Activated CD4-positive, CD25-positive, alpha-beta regulatory T cell (primary cell): Measurements from ENCODE around the gene UCKL1.
"Not testable (repeated sequence)": the region's sequence is repeated elsewhere in the genome, so short reads cannot be mapped to it uniquely, and the experiment has no call there.

Experiments
- DNase-seq, 4 experiments: peaks; one replicate each; lab custom pipeline; 2025; lab: John Stamatoyannopoulos, UW

The UCKL1 gene

DNA sequence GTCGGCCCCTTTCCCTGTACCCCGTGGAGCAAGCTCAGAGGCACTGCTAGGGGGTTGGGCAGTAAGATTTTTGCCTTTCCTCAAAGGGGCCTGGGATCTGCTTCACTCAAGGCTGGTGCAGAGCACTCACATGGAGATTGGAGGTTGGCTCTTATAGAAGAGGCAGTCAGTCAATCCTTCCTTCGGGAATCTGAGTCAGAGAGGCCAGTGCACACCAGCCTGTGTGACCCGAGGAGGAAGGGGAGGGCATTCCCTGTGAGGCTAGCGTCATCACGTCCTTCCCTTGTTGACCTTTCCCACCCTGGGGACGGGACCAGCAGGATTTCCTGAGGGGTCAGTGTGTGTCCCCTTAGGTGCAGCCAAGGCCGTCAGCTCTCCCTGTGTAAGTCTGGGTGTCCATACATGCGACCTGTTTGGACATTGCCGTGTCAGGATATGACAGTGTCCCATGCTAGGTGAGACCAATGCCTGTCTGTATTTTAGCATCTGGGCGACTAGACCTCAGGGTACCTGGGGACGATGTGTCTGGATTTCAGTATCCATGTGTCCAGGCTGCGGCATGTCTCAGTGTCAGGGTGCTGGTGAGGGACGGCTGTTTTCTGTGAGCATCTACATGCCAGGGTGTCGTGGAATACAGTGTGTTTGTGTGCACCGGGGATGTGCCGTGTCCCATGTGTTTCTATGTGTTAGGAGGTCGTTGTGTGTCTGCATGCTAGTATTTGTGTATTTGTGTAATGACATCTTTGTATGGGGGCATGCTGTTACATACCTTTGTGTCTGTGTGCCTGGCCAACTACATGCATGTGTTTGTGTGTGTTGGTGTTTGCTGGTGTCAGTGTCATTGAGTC lies 16.3 kb upstream of the UCKL1 start:
- no peak for DNase-seq

DNA sequence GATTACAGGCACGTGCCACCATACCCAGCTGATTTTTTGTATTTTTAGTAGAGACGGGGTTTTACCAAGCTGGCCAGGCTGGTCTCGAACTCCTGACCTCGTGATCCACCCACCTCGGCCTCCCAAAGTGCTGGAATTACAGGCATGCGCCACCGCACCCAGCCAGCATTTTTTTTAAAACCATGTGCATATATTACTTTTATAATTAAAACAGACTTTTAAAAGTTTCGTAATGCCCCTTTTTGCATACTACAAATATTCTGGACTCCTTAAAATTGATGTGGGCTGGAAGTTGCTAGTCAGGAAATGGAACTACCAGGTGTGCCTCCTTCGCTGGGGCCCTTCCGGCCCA lies 15.7 kb upstream of the UCKL1 start:
- not testable (repeated sequence) for DNase-seq

DNA sequence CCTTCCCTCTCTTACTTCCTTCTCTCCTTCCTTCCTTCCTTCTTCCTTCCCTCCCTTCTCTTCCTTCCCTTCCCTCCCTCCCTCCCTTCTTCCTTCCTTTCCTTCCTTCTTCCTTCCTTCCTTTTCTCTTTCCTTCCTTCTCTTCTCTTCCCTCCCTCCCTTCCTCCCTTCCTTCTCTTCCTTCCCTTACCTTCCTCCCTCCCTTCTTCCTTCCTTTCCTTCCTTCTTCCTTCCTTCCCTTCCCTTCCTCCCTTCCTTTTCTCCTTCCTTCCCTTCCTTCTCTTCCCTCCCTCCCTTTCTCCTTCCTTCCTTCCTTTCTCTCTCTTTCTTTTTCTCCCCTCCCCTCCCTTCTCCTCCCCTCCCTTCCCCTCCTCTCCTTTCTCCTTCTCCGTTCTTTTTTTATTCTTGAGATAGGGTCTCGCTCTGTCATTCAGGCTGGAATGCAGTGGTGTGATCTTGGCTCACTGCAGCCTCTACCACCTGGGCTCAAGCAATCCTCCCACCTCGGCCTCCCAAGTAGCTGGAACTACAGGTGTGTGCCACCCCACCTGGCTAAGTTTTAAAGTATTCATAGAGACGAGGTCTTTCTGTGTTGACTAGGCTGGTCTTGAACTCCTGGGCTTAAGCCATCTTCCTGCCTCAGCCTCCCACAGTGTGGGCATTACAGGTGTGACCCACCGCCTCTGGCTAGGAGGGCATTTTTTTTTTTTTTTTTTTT lies 14.7 kb upstream of the UCKL1 start:
- no peak for DNase-seq

DNA sequence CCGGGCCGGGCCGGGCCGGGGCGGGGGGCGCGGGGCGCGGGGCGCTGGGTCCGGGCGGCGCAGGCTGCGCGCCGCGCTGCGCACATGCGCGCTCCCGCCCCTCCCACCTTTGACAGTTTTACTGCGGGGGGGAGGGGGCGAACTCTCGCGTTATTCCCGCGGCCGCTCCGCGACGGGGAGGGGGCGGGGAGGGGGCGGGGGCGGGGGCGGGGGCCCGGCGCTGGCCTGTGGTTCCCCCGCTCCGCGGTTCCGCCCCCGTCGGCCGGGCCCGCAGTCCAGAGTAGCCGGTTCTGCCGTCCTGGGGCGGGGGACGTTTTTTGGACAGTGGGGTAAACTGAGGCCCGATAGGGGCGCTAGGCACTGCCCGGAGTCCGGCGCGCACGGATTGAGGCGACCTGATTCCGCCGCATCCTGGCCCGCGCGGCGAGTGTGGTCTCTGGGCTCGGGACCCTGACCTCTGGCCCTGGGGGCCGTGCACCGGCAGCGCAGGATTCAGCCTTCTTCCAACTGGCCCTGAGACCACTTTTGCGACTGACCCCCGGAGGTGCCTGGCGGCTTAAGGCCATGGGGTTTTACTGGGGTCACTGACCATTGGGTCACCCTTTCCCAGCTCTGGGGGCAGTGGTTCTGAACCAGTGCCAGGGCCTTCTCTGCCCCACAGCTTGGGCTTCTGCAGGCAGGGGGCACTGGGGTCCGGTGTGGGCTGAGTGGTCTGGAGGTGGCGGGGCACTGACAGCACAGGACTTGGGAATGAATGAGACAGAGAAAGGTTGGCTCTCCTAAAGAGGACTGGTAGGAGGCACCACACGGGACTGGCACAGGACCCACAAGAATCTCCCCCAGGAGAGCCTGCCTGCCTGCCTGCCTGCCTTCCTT lies 13.9 kb upstream of the UCKL1 start, which contains the start of gene ZNF512B:
Gene ZNF512B (minus strand): TSS at position 93 of the 876 bp plus-strand sequence. CDS start 1,980 bp downstream, outside the sequence.
- peak in 2 of 4 experiments; percentile 29 to 35 for DNase-seq

DNA sequence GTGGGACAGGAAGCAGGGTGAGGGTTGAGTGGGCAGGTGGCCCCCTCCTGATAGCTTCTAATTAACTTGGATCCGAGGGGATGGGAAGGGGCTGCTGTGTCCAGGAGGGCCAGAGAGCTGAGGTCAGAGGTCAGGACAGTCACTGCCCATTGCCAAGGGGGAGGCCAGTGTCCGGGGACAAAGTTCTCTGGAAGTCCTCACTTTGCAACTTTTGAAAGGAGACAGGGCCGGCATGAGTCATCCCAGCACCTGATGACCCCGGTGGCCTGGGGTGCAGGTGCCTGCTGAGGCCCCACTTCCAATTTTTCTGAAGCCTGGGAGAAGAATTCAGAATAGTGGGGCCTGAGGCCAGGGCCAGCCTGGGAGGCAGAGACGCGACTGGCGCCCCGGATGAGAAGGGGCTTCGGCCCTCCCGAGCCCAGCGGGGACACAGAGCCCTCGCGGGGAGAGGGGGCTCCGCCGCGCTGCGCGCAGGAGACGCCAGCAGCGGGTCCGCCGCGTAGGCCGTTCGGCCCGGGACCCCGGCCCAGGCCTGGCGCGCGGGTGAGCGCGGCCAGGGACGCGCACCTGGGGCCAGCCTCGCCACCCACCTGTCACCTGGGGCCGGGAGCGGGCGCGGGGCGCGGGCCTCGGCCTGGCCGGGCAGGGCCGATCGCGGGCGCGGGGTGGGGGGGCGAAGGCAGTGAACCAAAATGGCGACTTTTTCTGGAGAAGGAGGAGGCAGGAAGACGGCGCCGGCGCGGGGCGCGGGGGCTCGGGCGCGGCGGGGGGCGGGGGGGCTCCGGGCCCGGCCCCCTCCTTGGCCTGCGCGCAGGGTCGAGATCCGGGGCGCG lies 12.9 kb upstream of the UCKL1 start:
- DNase-seq: peak in 1 of 4 experiments; percentile 28

DNA sequence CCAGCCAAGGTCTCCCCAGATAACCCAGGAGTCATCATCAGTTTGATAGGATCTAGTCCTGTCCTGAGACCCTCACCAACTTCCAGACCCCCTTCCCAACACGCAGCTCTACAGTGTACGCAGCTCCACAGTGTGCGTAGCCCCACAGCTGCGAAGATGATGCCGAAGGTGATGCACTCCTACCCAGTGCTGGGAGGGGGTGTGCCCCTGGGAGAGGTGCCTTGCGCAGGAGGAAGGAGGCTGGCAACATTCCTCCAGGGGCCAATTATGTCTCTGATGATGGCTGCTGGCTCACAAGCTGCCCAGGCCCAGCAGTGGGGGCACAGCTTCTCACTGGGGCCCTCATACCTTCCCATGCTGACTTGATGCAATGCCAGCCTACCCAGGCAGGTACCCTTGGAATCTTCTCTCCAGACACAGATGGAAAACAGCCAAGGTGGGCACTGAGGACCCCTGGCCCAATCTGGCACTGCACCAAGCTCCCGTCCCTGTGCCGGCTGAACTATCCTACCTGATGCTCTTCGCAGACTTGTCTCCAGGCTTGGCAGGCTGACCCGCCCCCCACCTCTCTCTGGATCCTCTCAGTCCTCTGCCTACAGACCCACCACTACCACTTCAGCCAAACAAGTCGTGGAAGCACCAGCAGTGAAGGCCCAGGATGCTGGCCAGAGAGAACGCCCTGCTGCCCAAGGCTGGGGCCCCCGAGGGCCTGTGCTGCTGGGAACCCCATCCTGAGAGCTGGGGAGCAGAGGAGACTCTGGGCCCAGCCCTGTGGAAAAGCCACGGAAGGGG lies 12.1 kb upstream of the UCKL1 start:
- DNase-seq: no peak

DNA sequence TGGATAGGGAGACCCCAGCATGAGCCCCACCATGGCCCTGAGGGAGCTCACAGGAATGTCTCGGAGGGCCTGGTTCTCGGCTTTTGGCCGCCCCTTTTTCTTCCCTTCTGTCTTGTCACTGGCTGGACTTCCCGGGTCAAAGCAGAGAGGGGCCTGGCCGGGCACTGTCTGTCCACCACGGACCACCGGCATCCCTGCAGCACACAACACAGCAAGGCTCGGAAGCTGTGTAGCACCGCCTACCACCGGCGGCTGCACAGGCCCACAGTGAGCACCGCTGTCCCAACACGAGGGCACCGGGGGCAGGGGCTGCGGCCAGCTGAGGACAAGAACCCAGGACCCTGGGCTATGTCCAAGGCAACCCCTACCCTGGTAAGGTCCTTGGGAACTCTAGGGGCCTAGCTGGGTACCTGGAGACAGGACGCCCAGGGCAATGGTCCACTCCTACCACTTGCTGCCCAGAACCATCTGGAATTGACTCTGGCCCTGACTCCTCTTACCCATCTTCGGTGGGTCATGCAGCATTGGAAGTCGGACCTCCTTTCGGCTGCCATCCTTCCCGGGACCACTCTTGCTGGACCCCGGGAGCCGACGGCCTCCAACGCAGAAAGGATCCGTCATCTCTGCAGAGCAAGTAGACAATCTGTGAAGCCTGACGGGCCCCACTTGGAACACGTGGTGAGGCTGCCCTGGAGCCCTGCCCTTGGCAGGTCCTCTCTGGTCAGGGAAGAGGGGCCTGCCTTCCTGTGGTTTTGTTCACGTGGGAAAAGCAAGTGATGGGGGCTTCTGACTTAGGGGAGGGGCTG lies 11.3 kb upstream of the UCKL1 start:
- DNase-seq: no peak

DNA sequence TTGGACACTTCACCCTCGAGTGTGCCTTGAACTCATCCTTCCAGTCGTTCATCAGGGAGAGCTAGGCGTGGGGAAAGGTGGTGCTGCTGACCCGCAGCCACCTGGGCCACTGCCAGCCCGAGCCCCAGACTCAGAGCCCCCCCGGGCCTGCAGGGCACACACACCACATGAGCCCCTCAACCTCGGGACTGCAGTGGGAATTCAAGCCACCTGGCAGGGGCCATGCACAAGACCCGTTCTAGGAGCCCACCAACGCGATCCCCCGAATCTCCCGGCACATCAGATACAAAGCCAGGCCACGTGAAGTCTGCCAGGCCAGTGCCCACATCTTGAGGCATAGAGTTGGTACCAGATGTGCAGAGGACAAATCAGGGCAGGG lies 10.7 kb upstream of the UCKL1 start:
- no peak for DNase-seq

DNA sequence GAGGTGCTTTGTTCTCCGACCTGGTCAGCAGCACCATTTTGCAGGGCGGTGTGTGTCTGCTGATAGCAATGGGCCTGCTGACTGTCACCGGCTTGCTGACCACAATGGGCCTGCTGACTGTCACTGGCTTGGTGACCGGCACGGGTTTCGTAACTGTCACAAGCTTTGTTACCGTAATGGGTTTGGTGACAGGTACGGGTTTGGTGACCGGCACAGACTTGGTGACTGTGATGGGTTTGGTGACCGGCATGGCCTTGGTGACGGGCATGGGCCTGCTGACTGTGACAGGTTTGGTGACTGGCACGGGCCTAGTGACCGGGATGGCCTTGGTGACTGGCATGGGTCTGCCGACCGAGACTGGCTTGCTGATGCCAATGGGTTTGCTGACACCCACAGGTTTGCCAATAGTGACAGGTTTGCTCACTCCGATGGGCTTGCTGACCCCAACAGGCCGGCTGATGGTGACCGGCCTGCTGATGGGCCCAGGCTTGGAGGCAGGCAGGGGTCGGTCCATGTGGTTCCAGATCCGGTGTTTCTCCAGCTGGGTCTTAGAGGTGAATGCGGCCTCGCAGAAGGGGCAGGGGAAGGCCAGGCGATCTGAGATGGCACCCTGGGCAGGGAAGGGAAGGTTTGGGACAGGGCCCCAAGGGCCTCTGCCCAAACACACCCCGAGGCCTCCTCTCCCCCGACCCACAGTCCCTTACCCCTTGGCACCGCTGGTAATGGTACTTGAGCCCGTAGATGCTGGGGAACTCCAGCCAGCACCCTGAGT lies 10.1 kb upstream of the UCKL1 start:
- DNase-seq: no peak

DNA sequence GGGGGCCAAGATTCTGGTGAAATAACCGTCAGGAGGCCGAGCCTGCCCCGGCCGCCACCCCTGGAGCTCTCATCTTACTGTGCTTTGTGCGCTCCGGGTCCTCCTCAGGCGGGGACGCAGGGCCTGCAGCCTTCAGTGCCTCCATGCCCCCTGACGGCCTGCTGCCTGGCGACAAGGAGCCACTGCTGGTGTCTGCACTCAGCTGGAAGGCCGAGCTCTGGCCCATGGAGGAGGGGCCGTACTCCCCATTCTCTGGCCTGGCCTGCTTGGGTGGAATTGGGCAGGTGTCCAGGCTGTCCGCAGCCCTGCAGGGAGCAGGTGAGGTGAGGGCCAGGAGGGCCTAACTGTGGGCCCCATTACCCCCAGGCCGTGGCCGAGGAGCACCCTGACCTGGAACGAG lies 8.2 kb upstream of the UCKL1 start:
- no peak for DNase-seq

DNA sequence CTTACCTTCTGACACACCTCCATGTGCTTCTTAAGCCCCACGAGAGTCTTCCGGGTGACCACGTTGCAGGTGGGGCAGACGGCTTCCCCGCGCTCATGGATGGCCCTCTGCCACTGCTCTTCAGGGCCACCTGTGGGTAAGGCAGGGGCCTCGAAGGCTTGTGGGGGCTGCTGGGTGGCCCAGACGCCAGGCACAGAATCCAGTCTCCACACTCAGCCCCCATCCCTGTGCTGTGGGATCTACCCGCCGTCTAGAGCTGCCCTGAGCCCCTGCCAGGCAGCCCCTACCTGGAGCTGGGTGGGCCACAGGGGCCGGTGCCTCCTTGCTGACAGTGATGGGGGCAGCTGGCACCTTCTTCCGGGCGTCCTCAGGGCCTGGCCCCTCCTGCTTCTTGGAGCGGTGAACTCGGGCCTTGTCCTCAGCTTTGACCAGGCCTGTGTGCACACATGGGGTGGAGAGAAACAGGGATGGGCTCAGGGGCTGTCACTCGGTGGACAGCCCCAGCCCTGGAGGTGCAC lies 7.6 kb upstream of the UCKL1 start:
- no peak for DNase-seq

DNA sequence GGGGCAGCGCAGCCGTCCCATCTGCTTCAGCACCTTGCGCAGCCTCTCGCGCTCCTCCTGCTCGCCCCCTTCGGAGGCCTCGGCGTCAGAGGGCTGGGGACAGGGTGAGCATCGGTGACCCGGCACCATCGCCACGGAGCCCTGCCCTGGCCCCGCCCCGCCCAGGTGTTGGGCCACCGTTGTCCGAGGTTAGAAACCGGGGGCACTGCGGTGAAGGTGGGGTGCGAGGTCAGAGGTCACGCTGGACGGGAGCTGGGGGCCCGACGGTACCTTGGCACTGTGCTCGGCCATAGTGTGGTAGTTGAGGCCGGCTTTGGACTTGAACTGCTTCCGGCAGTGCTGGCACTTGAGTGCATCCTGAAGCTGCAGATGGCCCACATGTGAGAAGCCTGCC lies 7.1 kb upstream of the UCKL1 start:
- DNase-seq: no peak

DNA sequence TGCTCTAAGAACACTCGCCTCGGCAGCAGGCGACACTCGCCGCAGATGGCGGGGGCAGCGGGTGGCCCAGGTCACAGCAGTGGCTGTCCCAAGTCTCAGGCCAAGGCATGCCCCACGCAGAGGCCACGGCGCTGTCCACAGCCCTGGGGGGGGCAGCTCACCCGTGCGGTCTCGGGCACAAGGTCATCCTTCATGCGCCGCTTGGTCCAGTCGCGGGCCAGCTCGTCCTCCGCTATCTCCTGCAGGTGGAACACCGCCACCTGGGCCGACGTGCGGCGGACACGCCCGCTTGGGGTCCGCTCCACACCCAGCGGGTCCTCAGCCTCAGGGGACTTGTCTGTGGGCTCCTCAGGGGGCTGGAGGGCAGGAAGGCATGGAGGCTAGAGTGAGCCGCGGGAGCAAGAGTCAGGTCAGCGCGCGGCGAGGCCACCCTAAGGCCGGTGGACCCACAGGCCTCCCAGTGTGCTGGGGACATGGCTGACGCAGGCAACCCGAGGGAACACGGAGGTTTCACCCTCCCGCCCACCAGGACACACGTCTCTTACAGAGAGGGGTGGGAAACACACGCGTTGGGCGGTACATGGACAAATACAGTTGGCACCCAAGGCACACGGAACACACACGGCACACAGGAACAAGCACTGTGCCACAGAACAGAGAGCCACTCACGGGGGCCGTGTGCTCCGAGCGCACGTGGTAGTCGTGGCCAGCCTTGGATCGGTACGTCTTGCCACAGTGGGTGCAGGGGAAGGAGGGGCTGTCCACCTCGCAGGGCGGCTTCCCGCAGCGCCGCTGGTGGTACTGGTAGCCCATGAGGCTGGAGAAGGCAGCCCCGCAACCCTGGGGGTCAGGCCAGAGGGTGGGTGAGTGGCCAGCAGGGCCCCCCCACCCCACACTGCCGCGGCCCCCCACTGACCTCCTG lies 6.5 kb upstream of the UCKL1 start:
- DNase-seq: no peak

DNA sequence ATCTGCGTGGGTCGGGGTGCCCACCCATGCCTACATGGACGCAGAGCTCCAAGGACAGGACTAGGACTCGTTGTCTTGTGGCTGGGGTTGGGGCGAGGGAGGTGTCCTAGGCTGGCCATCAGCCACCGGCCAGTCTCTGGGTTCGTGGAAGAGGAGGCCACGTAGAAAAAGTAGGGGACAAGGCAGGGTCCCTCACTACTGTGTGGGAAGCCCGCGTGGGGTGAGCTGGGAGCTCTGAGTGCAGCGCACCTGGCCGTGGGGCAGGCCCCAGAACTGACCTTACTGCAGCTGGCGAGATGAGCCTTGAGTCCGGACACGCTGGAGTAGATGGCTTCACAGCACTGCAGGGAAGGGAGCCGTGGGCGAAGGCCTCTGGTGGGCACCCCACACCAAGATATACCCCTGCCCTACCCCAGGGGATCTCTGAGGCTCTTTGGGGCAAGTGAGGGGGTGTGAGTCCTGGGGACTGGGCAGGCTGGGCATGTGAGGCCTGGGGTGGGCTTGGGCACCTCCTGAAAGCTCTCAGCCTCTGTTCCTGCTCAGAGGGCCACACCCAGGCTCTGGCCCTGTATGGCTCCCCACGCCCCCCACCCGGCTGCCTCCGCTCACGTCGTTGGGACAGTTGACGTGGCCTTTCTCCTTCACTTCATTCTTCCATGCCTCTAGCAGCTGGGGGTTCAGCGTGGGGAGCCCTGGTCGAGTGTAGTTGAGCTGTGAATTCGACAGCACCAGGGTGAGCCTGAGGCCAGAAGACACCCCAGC lies 5.6 kb upstream of the UCKL1 start:
- DNase-seq: no peak

DNA sequence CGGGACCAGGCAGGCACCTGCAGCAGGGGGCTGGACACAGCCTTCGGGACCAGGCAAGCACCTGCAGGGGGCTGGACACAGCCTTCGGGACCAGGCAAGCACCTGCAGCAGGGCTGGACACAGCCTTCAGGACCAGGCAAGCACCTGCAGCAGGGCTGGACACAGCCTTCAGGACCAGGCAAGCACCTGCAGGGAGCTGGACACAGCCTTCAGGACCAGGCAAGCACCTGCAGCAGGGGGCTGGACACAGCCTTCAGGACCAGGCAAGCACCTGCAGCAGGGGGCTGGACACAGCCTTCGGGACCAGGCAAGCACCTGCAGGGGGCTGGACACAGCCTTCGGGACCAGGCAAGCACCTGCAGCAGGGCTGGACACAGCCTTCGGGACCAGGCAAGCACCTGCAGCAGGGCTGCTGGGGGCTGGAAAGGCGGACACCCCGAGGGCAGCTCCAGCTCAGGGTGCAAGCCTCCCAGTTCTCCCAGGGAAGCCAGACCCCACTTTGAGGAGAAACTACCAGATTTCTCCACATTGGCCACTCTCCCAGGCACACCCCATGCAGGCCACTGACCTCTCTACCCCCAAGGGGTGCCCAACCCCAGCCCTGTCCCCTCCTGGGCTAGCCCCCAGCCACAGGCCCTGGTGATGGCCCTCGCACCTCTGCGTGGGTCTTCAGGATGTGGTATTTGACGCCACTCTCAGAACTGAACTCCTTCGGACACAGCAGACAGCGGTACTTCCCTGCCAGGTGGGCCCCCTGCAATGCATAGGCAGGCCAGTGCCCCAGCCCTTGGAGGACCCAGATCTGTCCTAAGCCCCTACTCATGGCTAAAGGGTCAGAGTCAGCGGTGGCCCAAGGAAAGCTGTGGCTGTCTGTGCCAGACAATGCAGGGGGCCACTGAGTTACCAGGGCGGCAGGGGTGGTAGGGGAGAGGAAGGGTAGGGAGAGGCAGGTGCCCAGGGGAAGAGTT lies 4.7 kb upstream of the UCKL1 start:
- DNase-seq: not testable (repeated sequence)

DNA sequence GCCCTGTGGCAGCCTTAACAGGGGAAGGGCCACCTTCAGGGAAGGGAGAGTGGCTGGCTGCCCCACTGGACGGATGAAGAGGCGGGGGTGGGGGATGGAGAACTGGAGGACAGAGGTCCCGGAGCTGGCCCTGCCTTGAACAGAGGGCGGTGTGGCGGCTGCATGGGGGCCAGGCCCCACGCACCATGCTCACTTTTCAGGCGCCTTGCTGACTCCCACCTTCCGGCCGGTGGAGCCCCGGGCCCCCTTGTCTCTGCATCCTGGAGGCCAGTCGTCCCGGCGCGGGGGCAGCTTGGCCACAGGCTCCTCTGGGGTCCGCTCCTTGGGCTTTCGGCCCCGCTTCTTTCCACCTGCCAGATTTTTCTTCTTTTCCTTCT lies 3.5 kb upstream of the UCKL1 start:
- no peak for DNase-seq
